Medulla oblongata (tissue), 1 donor: ENCODE data around the gene RAD51.
"Not testable (repeated sequence)": the region's sequence is repeated elsewhere in the genome, so short reads cannot be mapped to it uniquely, and the experiment has no call there.

Source experiments
- DNase-seq: peaks from one replicate; pipeline ENCODE4 v3.0.0-alpha.2; 2015; ENCODE audit errors: extremely low spot score

The RAD51 gene

GRCh38 chr15:40694688-40695468 lies at the start of gene RAD51:
Gene RAD51 (plus strand): TSS chr15:40695174. CDS start chr15:40698759, 3,585 bp downstream.
- DNase-seq: peak; percentile 94

- DNase-seq: no peak
These were observed 47.5 kb upstream of the RAD51 start for GRCh38 chr15:40647523-40647922.

- DNase-seq: no peak
These were observed 44.5 kb upstream of the RAD51 start for GRCh38 chr15:40650479-40650878.

- DNase-seq: no peak
These were observed 34.3 kb upstream of the RAD51 start for GRCh38 chr15:40660686-40661085.

- no peak for DNase-seq
These were observed 30.1 kb upstream of the RAD51 start for GRCh38 chr15:40664909-40665308.

- DNase-seq: not testable (repeated sequence)
These were observed 18.7 kb upstream of the RAD51 start for GRCh38 chr15:40676290-40676689.

GRCh38 chr15:40676906-40677305 lies 18.1 kb upstream of the RAD51 start:
- not testable (repeated sequence) for DNase-seq

GRCh38 chr15:40680151-40680550 lies 14.8 kb upstream of the RAD51 start:
- DNase-seq: no peak

- DNase-seq: not testable (repeated sequence)
These were observed 14.0 kb upstream of the RAD51 start for GRCh38 chr15:40680959-40681358.

- no peak for DNase-seq
These were observed 10.6 kb upstream of the RAD51 start for GRCh38 chr15:40684381-40684780.

GRCh38 chr15:40685376-40685775 lies 9.6 kb upstream of the RAD51 start:
- no peak for DNase-seq

- no peak for DNase-seq
These were observed 5.8 kb upstream of the RAD51 start for GRCh38 chr15:40688932-40689799.

GRCh38 chr15:40691737-40692136 lies 3.2 kb upstream of the RAD51 start:
- DNase-seq: no peak

GRCh38 chr15:40693904-40694687 lies 878 bp upstream of the RAD51 start:
- DNase-seq: no peak

GRCh38 chr15:40695469-40695890 lies 506 bp downstream of the RAD51 start:
- DNase-seq: no peak

GRCh38 chr15:40696228-40696627 lies 1.3 kb downstream of the RAD51 start:
- no peak for DNase-seq

- no peak for DNase-seq
These were observed 2.9 kb downstream of the RAD51 start for GRCh38 chr15:40697916-40698315.

- no peak for DNase-seq
These were observed 7.1 kb downstream of the RAD51 start for GRCh38 chr15:40702077-40702476.

GRCh38 chr15:40706121-40706520 lies 11.1 kb downstream of the RAD51 start:
- DNase-seq: no peak

GRCh38 chr15:40714144-40714543 lies 19.2 kb downstream of the RAD51 start:
- no peak for DNase-seq

- DNase-seq: no peak
These were observed 21.2 kb downstream of the RAD51 start for GRCh38 chr15:40716165-40716564.

- DNase-seq: no peak
These were observed 26.7 kb downstream of the RAD51 start for GRCh38 chr15:40721701-40722100.
